ENCODE measurements around the gene DNAH3. TPM values are rescaled to one million over a fixed set of nuclear protein-coding genes. Genes with fewer than 3 reads are reported as not detected.

DNAH3 gene
- total and polyA plus RNA-seq, 2 of the 13 experiments (the other 11 are each of a cell fraction or from before 2014, with no cell fraction given) = 0.07 to 0.08 TPM

GRCh38 chr16:21028728-21029127 is 121.9 kb downstream of the DNAH3 start:
- WGBS (ENCODE audit: low lambda C conversion rate) = 50% methylated on average over 4 of the region's 4 CpGs
- FAIRE-seq = no peak
- intact Hi-C loops (cut with micrococcal nuclease; ENCODE audit: unreplicated experiment) = no loop called here
- H3K9me3 ChIP-seq (ENCODE audit: low read length) = no peaks in the 10 kb centered on the region
- no peak overlapping the region for H3K27ac ChIP-seq (ENCODE audit: extremely low read length, insufficient read depth, low read length)
- DNase-seq (ENCODE audit: low spot score) = no peak
- POLR2A ChIA-PET = no interaction called here
- peaks cover 0 to 19% of the 10 kb centered on the region in 2 experiments; a peak in 4 of 5 replicates for H3K27me3 ChIP-seq (ENCODE audit: control insufficient read depth in 1 of 2, insufficient read depth in 2 of 2, low read length in 2 of 2)
- no peak overlapping the region for H2AFZ ChIP-seq (ENCODE audit: low read length)
- no peak for TF ChIP-seq FOXK1 (CRISPR knock-in tag; IDR thresholded peaks at IDR 0.05; ENCODE audit: borderline replicate concordance, low read depth)
- TF ChIP-seq CEBPG (CRISPR knock-in tag; IDR thresholded peaks at IDR 0.05) = no peak
- TF ChIP-seq RAD21 (CRISPR knock-in tag; IDR thresholded peaks at IDR 0.05) = no peak
- TF ChIP-seq IRX3 (CRISPR knock-in tag; IDR thresholded peaks at IDR 0.05; ENCODE audit: borderline replicate concordance, low read depth) = no peak
- no peak for TF ChIP-seq ATF2 (CRISPR knock-in tag; IDR thresholded peaks at IDR 0.05)
- H3K79me2 ChIP-seq (ENCODE audit: insufficient read depth, low read length) = no peaks in the 10 kb centered on the region
- in situ Hi-C loops (cut with HindIII; ENCODE audit: extremely low pct_ligation_motif_present, low pct_unique_long_range_greater_than_20kb) = no loop called here
- H4K20me1 ChIP-seq (ENCODE audit: insufficient read depth, low read length) = no peaks in the 10 kb centered on the region
- no peak overlapping the region for H3K4me2 ChIP-seq (ENCODE audit: low read depth, low read length)
- CTCF ChIA-PET (ENCODE audit: low intra/inter-chr PET ratio, low total read pairs) = no interaction called here
- H3K4me1 ChIP-seq (ENCODE audit: insufficient read depth, low read length) = no peaks in the 10 kb centered on the region
- H3K36me3 ChIP-seq (replicated peaks in 1 of 2; ENCODE audit: control insufficient read depth in 1 of 2, insufficient read depth in 2 of 2, low read length in 2 of 2) = no peaks in the 10 kb centered on the region
- ATAC-seq = no peak
- BruUV-seq (replicated peaks) = no TSS peak
- H3K9ac ChIP-seq (ENCODE audit: insufficient read depth, low read depth, low read length) = no peak overlapping the region
- no peak overlapping the region for H3K4me3 ChIP-seq (replicated peaks in 1 of 3; ENCODE audit: insufficient read depth in 1 of 3, low read depth in 2 of 3, low read length in 3 of 3)

- DNase-seq (ENCODE audit: low spot score) (no peak), ATAC-seq (no peak; the same call in 2 of the 3 replicates), FAIRE-seq (no peak)
- H3K4me3 ChIP-seq (replicated peaks in 1 of 3; ENCODE audit: insufficient read depth in 1 of 3, low read depth in 2 of 3, low read length in 3 of 3) = no peak overlapping the region
- peaks cover 0 to 4% of the 10 kb centered on the region in 2 experiments; a peak in 1 of 5 replicates for H3K27me3 ChIP-seq (ENCODE audit: control insufficient read depth in 1 of 2, insufficient read depth in 2 of 2, low read length in 2 of 2)
- no peak overlapping the region for H3K4me2 ChIP-seq (ENCODE audit: low read depth, low read length)
- WGBS (ENCODE audit: low lambda C conversion rate) = 12% methylated on average over 6 of the region's 6 CpGs
- H3K9me3 ChIP-seq (ENCODE audit: low read length) = no peaks in the 10 kb centered on the region
- no TSS peak for BruUV-seq (replicated peaks)
- in situ Hi-C loops (cut with HindIII; ENCODE audit: extremely low pct_ligation_motif_present, low pct_unique_long_range_greater_than_20kb) (no loop called here), intact Hi-C loops (cut with micrococcal nuclease; ENCODE audit: unreplicated experiment) (no loop called here)
- H4K20me1 ChIP-seq (ENCODE audit: insufficient read depth, low read length) = no peaks in the 10 kb centered on the region
- no peaks in the 10 kb centered on the region for H3K79me2 ChIP-seq (ENCODE audit: insufficient read depth, low read length)
- CTCF ChIA-PET (ENCODE audit: low intra/inter-chr PET ratio, low total read pairs) = no interaction called here
- no peaks in the 10 kb centered on the region for H3K36me3 ChIP-seq (replicated peaks in 1 of 2; ENCODE audit: control insufficient read depth in 1 of 2, insufficient read depth in 2 of 2, low read length in 2 of 2)
- POLR2A ChIA-PET = no interaction called here
- no peak overlapping the region for H3K27ac ChIP-seq (ENCODE audit: extremely low read length, insufficient read depth, low read length)
- H2AFZ ChIP-seq (ENCODE audit: low read length) = no peak overlapping the region
- no peak overlapping the region for H3K9ac ChIP-seq (ENCODE audit: insufficient read depth, low read depth, low read length)
- no peaks in the 10 kb centered on the region for H3K4me1 ChIP-seq (ENCODE audit: insufficient read depth, low read length)
- TF ChIP-seq ZNF383 (CRISPR knock-in tag; IDR thresholded peaks at IDR 0.05; ENCODE audit: borderline replicate concordance) = no peak
- no peak for TF ChIP-seq SMARCE1 (IDR thresholded peaks at IDR 0.05; ENCODE audit: borderline replicate concordance)
- TF ChIP-seq TBX3 (IDR thresholded peaks at IDR 0.05; ENCODE audit: borderline replicate concordance) = no peak
- no peak for TF ChIP-seq TBL1XR1 (IDR thresholded peaks at IDR 0.05; ENCODE audit: borderline replicate concordance, low read length, partially characterized antibody)
- TF ChIP-seq ZBTB37 (CRISPR knock-in tag; IDR thresholded peaks at IDR 0.05) = no peak
- TF ChIP-seq KLF9 (CRISPR knock-in tag; IDR thresholded peaks at IDR 0.05; ENCODE audit: low read depth) = no peak
- TF ChIP-seq WIZ (CRISPR knock-in tag; IDR thresholded peaks at IDR 0.05) = no peak
- no peak for TF ChIP-seq ZSCAN25 (CRISPR knock-in tag; IDR thresholded peaks at IDR 0.05)
- no peak for TF ChIP-seq ZNF276 (CRISPR knock-in tag; IDR thresholded peaks at IDR 0.05; ENCODE audit: low read depth)
These were observed 123.8 kb downstream of the DNAH3 start for GRCh38 chr16:21026846-21027245.

Data from HepG2 (cell line).